LNCaP clone FGC (cell line): ENCODE measurements around the gene MYOD1.

Experiments used
- DNase-seq: peaks from one replicate; pipeline ENCODE4 v3.0.0-alpha.2; 2011; ENCODE audit warnings: low read depth
- H3K4me3 ChIP-seq: 2 replicates; pipeline ENCODE4 v1.5.1; 2011; ENCODE audit warnings: mild to moderate bottlenecking, low read depth, low read length, control low read depth
- TF ChIP-seq, protein P1 (sequence below): IDR thresholded peaks from 2 replicates; pipeline ENCODE4 v1.5.1; 2012; ENCODE audit warnings: mild to moderate bottlenecking; ENCODE audit not compliant: control insufficient read depth, insufficient read depth; ENCODE audit errors: extremely low read depth

MYOD1 gene

DNA sequence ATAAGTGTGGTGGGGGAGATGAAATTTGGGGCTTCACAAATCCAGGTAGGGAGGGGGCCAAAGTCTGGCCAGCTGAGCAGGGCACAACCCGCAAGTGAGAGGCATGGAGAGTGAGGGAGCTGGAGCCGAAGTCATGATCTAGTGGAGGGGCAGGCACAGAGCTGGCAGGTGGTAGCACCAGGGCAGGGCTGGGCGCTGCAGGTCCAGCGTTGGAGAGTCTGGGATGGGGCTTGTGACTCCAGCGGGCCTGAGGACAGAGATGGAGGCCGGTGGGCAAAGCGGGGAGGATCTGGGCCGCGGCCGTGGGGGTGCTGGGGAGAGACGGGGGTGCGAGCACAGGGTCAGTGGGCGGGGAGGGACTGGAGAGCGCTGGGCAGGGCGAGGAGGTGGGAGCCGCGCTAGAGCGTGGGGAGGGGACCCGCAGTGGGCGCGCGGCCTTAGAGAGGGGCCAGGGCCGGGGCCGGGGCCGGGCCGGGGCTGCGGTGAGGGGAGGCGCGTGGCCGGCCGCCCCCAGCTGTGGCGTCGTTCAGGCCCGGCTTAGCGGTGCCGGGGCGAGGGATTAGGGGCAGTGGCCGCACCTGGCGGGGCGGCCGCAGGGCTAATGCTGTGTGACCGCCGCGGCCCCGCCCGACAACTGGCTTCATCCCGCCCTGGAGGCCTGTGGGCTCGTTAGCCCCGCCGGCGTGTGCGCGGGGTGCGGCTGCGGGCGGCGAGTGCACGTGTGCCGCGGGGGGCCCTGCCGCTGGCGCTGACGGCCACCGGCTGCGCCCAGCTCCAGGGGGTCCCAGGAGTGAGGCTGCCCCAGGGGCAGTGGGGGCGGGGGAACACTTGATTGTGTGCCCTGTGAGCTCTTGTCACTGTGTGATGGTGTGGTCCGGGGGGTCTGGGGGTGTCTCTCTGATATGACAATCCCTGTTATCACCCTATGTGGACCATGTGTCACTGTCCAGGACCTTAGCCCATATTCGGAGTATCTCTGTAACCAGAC is 23.6 kb upstream of the MYOD1 start:
- TF ChIP-seq, protein P1, sequence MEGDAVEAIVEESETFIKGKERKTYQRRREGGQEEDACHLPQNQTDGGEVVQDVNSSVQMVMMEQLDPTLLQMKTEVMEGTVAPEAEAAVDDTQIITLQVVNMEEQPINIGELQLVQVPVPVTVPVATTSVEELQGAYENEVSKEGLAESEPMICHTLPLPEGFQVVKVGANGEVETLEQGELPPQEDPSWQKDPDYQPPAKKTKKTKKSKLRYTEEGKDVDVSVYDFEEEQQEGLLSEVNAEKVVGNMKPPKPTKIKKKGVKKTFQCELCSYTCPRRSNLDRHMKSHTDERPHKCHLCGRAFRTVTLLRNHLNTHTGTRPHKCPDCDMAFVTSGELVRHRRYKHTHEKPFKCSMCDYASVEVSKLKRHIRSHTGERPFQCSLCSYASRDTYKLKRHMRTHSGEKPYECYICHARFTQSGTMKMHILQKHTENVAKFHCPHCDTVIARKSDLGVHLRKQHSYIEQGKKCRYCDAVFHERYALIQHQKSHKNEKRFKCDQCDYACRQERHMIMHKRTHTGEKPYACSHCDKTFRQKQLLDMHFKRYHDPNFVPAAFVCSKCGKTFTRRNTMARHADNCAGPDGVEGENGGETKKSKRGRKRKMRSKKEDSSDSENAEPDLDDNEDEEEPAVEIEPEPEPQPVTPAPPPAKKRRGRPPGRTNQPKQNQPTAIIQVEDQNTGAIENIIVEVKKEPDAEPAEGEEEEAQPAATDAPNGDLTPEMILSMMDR = no peak
- no peak overlapping the region for H3K4me3 ChIP-seq
- DNase-seq = no peak

DNA sequence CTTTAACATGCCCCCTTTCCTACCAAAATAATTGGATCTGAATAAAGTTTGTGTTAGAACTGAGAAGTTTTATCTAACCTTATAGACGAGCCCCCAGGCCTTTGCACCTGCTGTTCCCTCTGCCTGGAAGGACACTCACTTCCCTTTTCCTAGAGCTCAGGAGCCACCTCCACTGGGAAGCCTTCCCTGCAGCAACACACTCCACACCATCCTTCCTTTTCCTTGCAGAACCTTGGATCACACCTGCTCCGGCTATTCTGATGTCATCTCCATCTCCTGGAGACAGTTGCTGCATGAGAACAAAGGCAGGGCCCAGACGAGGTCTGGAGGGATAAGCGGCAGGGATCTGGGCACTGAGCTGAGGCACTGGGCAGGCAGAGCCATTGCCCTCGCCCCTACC is 22.6 kb upstream of the MYOD1 start:
- TF ChIP-seq, protein P1 = no peak
- no peak for DNase-seq
- H3K4me3 ChIP-seq = no peak overlapping the region

DNA sequence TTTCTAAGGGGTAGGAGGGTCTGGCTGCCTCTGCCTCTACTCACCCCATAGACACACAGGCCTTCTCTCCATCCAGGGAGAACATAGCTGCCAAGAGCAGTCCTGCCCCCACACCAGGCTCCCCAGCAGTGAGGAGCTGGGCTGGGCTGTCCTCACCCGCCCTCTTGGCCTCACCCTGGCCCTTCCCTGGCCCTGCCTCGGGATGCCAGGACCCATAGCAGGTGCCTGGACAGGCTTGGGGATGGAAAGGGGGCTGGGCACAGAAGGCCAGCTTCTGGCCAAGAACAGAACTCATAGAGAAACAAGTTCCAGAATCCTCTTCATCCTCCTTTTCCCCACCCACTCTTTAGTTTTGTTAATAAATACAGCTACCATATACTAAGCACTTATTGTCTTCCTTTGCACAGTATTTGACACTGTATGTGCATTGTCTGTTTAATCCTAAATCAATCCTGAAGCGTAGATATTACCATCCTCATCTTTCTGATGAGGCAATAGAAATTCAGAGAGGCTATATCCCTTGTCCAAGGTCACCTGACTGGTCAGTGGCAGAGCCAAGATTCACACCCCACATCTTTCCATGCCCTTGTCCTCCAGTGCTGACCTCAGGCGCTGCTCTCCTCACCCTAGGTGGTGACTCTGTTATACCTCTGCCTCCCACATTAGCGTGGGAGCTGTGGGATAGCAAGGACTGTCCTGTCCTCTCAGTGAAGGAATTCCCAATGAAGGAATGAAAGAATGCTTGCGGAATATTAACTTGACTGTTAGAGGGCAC is 22.0 kb upstream of the MYOD1 start:
- no peak overlapping the region for H3K4me3 ChIP-seq
- DNase-seq = no peak

DNA sequence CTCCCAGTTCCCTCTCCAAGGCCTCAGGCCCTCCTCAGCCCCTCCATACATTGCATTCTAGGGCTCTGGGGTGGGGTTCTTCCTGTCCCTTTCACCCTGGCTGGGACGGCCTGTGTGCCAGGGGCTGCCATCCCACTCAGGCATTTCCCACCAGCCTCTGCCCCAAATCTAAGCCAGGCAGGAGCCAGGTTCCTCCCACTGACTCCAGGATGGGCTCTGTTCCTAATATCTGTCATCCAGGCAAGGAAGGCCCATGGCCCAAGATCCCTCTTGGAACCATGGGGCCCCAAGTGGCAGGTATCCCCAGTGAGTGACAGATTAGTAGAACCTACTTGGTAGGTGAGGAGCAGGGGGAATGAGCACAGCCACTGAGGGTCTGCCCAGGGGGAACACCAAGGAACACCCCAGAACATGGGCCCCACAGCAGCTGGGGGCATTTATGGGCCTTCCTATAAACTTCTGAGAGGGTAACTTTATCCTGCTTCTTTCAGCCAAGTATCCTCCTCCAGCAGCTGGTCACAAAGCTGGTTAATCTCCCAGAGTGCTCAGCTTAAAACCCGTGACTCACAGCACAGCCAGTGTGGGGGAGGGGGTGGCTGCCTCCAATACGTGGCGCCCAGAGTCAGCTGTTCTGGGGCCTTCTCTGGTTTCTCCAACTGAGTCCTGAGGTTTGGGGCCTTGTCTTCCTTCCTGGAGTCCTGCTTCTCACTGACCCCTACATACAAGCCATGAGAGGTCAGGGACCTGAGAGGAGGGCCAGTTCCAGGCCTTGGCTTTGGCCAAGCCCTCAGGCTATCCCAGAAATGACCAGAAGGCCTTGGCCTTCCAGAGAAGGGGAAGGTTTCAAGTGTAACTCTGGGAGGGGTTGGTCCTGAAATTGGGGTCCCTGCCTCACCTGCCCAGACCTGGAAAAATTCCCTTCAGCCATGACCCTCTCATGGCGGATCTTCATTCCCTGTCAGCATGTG is 19.9 kb upstream of the MYOD1 start:
- H3K4me3 ChIP-seq = no peak overlapping the region
- TF ChIP-seq, protein P1 = no peak
- DNase-seq = no peak

More for the DNA sequence above, 22.0 kb upstream of the MYOD1 start:
- TF ChIP-seq, protein P1 = no peak

DNA sequence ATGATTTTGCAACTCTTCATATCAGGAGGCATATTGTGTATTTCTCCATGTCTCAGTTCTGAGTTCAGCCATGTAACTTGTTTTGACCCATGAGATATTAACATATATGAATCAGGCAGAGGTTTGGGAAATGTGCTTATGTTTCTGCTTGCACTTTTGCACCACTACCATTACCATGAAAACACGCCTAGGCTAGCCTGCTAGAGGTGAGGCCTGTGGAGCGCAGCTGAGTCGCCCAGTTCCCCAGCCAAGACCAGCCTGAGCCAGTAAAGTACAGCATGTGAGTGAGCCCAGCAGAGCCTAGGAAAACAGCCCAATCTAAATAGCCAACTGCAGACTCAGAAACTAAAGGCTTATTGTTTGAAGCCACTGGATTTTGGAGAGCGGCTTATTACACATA is 18.4 kb upstream of the MYOD1 start:
- no peak overlapping the region for H3K4me3 ChIP-seq
- TF ChIP-seq, protein P1 = no peak
- DNase-seq = no peak

DNA sequence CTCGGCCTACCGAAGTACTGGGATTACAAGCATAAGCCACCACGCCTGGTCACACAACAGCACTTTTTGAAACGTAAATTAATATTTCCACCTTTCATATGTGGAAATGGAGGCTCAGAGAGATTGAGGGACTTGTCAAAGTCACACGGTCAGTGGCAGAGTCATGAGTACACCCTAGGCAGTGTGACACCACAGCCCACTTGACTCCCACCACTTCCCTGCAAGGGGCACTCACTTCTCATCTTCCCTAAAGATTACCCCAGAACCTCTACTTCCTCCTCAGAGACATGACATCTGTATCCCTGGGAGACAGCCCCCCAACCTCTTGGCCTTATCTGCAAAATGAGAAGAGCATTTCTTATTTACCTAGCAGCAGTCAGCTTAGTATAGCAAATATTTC is 16.5 kb upstream of the MYOD1 start:
- H3K4me3 ChIP-seq = no peak overlapping the region
- TF ChIP-seq, protein P1 = no peak
- no peak for DNase-seq
